ENCODE data around the gene NEMF.
A peak's percentile ranks its signal among the peaks of the same experiment; 100 is the strongest.
"Not testable (repeated sequence)": the region's sequence is repeated elsewhere in the genome, so short reads cannot be mapped to it uniquely, and the experiment has no call there.

Gene NEMF

DNA sequence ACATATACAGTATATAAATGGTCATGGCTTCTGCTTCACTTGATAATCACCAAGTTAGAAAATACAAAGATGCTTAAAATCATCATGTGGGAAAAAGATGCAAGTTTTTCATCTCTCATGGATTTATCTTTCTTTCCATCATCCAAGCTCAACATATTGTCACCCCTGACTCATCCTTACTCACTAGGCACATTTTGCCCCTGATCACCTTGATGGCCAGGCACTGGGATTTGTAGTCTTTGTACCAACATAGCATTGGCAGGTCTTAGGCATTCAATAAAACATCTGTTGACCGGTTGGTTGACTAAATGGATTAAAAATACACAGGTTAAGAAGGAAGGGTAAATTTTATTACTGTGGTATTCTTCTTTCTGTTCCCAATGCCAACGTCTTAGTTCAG, 56.6 kb downstream of the NEMF start:
- DNase-seq, result no peak

- DNase-seq, result no peak
Measured at GRCh38 chr14:49792618-49793017, 60.0 kb downstream of the NEMF start.

GRCh38 chr14:49786315-49786714, 66.3 kb downstream of the NEMF start:
- DNase-seq, result no peak

- no peak for DNase-seq
Measured at GRCh38 chr14:49783394-49784014, 69.1 kb downstream of the NEMF start.

- not testable (repeated sequence) for DNase-seq
Measured at GRCh38 chr14:49781040-49781439, 71.5 kb downstream of the NEMF start.

DNA sequence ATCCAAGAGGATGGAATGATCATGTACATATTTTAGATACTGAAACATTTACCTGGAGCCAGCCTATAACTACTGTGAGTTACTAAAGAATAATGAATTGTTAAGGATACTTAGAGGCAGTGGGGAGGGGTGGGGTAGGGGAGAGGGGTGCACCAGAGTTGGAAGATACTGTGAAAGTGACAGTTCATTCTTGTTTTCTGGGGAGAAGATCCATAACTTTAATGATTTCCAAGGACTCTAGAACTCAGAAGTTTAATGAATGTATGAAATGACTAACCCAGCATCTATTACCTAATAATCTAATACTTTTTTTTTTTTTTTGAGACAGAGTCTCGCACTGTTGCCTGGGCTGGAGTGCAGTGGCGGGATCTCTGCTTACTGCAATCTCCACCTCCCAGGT, 74.2 kb downstream of the NEMF start:
- no peak for DNase-seq

DNA sequence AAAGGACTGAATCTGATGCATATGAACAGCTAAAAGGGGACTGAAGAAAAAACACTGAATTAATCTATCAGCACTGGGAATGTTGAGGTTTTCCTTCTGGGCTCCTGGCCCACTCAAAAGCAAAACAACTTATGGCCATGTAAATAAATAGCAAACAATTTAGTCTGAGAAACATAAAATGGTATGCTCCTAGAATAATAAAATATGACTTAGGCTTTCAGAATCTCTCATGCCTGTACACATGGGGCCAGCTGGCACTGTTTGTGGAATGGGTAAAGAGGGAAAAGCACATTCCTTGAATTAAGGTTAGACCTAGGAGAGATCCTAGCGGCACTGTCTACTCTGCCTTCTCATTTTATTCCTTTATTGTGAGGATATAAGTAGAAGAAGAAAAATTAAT, 78.5 kb downstream of the NEMF start:
- DNase-seq, result no peak

DNA sequence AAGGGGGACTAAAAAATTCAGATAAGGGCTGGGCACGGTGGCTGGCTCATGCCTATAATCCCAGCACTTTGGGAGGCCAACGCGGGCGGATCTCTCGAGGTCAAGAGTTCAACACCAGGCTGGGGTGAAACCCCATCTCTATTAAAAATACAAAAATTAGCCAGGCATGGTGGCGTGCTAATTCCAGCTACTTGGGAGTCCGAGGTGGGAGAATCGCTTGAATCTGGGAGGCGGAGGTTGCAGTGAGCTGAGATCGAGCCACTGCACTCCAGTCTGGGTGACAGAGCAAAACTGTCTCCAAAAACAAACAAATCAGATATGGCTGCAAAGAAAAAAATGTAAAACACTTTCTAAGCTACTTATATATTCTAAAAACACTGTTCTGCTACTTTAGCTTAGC, 80.9 kb downstream of the NEMF start:
- DNase-seq, result not testable (repeated sequence)

DNA sequence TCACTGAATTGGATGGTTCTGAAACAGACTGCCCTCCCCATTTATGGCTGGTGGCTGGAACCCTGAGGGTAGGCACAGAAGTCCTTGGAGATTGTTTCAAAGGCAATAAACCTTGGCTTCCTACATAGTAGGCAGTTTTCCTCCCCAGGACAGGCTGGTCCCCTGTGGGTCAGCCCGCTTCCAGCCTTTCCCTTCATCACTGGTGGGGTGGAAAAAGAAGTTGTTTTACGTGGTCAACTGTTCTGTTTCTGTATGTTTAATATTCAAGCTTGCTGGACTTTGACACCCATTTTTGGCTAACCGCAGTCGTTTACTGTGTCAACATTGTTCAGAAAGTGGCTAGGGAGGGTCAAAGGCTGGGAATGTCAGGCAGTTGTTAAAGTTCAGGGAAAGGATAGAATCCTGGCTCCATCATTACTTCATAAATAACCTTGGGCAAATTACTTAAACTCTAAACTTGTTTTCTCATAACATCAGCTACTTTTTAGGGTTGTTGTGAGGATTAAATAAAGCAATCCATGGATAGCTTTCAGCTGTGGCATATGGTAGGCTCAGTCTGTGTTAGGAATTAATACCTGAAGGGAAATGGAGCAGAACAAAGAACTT, 82.3 kb downstream of the NEMF start:
- no peak for DNase-seq

DNA sequence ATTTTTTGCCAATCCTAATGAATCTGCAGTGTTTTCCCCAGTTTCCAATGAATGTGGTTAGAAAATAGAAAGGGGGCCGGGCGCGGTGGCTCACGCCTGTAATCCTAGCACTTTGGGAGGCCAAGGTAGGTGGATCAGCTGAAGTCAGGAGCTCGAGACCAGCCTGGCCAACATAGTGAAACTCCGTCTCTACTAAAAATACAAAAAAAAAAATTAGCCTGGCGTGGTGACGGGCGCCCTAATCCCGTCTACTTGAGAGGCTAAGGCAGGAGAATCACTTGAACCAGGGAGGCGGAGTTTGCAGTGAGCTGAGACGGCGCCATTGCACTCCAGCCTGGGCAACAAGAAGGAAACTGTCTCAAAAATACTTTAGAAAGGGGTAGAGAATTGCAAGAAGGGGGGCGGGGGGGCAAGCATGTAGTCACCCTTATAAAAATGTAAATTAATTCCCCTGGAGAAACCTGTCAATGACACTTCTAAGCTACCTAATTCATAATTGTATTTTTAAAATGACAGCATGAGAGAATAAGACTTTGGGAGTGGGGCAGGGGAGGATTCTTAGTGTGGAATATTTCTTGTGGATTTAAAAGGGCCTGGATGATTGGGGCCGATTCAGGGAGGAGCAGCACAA, 82.9 kb downstream of the NEMF start:
- no peak for DNase-seq

DNA sequence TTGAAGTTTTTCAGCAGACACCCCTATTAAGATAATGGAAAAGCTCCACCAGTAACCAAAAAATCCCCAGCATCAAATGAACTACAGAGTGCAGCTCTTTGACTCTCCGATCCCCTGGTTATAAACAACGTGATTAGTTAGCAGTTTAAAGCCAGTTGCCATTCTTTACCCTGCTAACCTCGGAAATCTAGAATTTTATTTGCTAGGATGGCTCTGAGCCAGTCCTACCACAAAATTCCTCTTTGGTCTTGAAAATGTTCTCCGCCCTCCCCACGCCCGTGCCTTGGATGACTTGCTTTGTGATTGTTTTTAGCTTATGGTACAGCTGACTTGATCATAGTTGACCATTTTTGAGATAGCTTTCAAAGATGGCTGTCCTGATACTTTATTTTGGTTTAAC, 83.4 kb downstream of the NEMF start:
- DNase-seq, result no peak

- DNase-seq, result no peak
Measured at GRCh38 chr14:49768301-49769121, 84.1 kb downstream of the NEMF start.

DNA sequence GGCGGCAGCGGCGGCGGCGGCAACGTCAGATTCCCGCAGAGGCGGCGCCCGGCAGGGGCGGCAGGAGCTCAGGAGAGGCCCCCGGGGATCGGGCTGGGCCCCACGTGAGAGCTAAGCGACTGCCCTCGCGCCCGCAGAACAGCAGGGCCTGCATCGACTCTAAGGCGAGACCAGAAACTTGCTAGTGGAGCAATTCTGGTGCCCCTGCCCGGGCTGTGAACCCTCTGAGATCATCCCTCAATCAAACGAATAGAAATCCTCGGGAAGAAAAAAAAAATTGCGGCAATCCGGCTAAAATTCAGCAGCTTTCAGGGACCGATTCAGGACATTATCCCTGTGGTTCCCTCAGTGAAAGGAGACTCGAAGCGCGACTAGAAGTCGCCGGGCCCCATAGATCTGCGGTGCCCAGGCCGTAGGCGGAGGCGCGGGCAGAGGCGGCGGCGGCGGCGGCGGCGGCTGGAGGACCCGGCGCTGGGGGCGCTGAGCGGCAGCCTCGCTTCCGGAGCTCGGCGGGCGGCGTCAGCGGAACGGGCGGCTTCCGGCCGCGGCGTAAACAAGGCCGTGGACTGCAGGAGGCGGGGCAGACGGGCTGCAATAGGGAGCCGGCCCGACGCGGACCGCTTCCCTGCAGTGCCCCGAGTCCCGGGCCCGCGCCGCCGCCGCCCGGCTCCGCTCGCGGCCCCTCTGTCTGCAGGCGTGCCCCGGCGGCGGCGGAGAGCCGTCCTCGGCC, 84.9 kb downstream of the NEMF start, which contains the start of gene KLHDC2:
Gene KLHDC2, plus strand, starts transcription at position 583 of the 730 bp plus-strand sequence. CDS start 316 bp downstream, outside the sequence.
- DNase-seq, result peak; percentile 86

- no peak for DNase-seq
Measured at GRCh38 chr14:49767270-49767570, 85.4 kb downstream of the NEMF start.

- DNase-seq, result no peak
Measured at GRCh38 chr14:49766839-49767238, 85.7 kb downstream of the NEMF start.

- DNase-seq, result no peak
Measured at GRCh38 chr14:49761839-49762551, 90.6 kb downstream of the NEMF start.

- DNase-seq, result no peak
Measured at GRCh38 chr14:49755378-49755777, 97.2 kb downstream of the NEMF start.

DNA sequence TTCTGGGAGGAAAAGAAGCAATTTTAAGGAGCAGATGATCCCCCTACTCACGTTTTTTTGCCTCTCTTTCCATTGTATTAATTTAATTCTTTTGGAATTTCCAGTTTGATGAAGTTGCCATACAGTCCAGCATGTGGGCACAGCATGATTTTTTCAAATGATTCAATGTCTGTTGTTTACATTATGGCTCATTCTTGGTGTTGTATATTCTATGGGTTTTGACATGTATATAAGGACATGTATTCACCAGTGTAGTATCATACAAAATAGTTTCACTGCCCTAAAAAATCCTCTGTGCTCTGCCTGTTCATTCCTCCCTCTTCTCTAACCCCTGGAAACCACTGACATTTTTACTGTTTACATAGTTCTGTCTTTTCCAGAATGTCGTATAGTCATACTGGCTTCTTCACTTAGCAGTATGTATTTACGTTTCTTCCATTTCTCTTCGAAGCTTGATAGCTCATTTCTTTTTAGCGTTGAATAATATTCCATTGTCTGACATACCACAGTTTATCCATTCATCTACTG, 98.0 kb downstream of the NEMF start:
- no peak for DNase-seq

- not testable (repeated sequence) for DNase-seq
Measured at GRCh38 chr14:49746476-49746875, 106.1 kb downstream of the NEMF start.

- no peak for DNase-seq
Measured at GRCh38 chr14:49745191-49745590, 107.4 kb downstream of the NEMF start.

- not testable (repeated sequence) for DNase-seq
Measured at GRCh38 chr14:49735669-49736068, 116.9 kb downstream of the NEMF start.

DNA sequence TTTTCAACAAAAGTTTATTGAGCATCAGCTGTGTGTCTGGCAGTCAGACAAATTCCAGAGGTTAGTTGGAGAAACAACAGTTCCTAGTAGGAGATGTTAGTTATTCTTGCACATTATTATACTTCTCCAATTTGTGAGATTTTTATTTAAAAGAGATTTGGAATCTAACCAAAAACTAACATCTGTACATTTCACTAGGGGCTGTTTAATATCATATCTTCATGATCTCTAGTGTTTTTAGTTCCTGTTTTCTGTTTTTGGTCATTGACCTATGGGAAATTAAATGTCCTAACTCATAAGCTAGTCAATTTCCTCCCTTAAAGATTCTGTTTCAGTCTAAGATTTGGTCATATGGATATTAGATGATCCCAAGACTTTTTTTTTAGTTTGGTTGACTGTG, 118.8 kb downstream of the NEMF start:
- DNase-seq, result no peak
